Renal pelvis (tissue), 4 donors: ENCODE measurements around the gene SMIM3. TPM values are rescaled to one million over a fixed set of nuclear protein-coding genes. Genes with fewer than 3 reads are reported as not detected.
A peak's percentile ranks its signal among the peaks of the same experiment; 100 is the strongest.

Experiments used
- DNase-seq: peaks from one replicate; pipeline ENCODE4 v3.0.0-alpha.2; 2013
- polyA plus RNA-seq, 3 donors: library from polyadenylated mRNA; unstranded; fragments of 120-200 nt; gene quantifications; one replicate each; pipeline ENCODE4 v1.2.1, GENCODE V29; 2013; ENCODE audit not compliant: insufficient read length in 3 of 3

The SMIM3 gene
- polyA plus RNA-seq, 3 donors, result 20.5 to 21.6 (median 21.6) TPM

DNA sequence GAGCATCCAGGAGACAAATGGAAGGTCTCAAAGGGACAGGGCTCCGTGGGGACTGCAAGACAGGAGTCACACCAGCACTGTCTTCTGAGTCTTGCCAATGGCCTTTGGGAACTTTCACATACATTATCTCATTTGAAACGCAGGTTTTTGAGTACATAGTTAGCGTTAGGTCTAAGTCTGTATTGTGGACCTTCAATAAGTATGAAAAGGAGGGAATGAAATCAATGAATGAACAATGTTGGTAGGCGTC is 19.3 kb upstream of the SMIM3 start:
- DNase-seq, result no peak

DNA sequence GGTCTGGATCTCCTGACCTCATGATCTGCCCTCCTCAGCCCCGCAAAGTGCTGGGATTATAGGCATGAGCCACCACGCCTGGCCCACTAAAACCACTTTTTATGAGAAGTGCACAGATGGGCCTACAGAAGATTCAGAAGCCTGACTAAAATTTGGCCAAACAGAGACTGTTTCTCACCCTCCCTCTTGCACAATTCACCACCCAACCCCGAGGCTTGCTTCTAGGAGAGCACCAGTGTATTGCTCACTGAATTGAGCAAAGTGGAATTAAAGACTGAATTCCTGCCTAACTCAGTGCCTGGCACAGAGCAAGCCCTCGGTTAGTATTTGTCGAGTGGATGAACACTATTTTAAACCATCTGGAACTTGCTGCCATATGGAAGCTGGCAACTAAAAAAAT is 16.3 kb upstream of the SMIM3 start:
- no peak for DNase-seq

DNA sequence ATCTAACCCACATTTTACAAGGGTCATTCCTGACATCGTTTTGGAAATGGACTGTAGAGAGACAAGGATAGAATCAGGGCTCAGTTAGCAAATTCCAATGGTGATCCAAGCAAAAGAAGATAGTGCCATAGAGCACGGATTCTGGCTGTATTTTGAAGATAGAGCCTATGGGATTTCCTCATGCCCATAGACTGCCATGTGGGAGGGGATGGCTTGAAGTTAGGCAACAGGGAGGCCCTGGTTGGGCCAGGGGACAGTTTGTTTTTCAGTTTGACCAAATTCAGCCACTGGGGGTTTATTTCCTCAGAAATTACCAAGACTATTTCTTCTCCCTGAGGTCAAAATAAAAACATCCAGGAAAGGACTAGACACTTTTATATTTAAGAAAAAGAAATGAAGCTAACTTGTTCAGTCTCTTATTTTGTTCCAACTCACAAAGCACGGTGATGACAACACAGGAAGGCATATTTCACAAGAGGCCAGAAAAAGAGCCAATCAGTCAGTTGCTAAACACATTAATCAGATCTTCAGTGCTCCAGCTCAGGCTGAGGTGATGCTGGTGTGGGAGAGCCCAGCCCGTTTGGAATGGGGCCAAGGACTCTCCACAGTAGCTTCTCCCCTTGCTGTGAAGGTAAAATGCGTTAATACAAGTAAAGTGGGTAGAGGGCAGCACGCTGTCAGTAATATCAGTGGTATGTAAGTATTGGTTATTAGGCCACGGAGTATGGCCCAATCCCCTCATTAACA is 15.4 kb upstream of the SMIM3 start:
- DNase-seq, result peak; percentile 48

DNA sequence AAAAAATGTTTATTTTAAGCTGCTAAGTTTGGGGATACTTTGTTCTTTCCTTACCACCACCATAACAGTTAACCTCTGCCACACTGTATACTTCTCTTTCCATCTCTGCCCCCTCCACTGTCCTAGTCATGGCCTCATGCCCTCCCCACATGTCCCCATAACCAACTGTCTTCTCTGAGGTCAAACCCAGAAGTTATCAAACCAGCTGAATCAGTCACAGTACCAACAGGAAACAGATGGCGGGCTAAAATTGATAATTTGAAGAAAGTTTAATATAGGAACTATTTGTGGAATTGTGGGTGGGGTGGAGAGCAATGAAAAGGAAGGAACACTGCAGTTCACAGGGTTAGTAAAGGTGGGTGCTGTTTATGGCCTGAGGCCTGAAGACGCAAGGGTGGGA is 14.0 kb upstream of the SMIM3 start:
- no peak for DNase-seq

DNA sequence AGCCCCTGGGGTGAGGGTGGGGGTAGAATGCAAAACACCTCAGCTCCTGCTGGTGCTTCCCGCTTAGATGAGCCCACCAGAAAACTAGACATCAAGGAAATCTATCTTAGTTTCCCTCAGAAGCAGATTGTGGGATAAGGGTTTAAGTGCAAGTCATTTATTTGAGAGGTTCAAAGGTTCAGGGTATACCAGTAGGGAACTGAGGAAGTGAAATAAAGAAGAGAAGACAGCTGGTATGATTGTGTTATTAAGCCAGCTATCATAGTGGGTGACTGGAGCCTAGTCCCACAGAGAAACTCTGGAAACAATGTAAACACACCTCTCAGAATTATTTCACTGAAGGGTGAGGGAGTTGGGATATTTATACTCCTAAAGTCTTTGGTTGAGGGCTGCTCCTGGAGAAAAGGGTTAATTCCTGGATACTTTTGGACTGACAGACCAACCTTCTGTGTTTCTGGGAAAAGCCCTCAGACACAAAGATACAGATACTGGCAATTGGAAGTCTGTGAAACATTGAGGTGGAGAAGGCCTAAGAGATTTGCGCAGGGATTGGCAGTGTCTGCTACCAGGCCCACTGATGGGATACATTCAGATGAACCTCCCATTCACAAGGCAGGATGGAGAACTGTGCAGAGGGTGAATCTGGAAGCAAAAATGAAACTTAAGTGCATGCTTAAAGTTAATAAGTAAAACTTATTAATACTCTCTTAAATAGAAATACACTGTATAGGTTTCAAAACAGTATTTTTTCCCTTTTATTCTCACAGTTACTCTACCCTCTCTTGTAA is 13.4 kb upstream of the SMIM3 start:
- DNase-seq, result no peak

DNA sequence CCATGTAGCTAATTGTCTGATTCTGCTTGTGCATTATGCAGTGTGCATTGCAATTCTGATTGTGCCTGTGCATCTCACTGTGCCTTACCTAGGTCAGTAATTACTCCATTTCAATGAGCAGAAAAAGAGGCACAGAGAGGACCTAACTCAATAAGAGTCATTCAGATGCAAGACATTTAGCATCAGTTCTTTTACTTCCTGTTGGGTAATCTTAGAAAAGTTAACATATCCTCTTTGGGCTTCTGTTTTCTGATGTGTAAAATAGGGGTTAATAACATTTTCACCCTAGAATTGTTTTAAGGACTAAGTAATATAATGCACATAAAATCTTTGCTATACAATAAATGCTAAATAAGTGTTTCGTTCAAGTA is 12.8 kb upstream of the SMIM3 start:
- DNase-seq, result no peak

DNA sequence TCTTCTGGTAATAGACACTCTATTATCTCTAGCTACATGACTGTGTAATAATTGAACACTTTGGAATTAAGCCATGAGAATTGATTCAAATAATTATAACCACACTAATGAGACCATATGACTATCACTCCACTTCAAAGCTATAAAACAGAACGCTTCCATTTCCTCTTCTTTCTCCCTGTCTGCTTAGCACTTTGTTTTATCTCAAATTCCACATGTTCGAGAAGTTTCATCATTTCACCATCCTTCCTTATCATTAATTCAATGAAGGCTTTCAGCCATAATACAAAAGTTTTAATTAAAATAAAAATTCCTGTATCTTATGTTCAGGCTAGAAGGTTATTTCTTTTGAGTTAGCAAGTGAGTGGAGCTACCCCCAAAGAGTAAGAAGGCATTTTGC is 12.3 kb upstream of the SMIM3 start:
- no peak for DNase-seq

DNA sequence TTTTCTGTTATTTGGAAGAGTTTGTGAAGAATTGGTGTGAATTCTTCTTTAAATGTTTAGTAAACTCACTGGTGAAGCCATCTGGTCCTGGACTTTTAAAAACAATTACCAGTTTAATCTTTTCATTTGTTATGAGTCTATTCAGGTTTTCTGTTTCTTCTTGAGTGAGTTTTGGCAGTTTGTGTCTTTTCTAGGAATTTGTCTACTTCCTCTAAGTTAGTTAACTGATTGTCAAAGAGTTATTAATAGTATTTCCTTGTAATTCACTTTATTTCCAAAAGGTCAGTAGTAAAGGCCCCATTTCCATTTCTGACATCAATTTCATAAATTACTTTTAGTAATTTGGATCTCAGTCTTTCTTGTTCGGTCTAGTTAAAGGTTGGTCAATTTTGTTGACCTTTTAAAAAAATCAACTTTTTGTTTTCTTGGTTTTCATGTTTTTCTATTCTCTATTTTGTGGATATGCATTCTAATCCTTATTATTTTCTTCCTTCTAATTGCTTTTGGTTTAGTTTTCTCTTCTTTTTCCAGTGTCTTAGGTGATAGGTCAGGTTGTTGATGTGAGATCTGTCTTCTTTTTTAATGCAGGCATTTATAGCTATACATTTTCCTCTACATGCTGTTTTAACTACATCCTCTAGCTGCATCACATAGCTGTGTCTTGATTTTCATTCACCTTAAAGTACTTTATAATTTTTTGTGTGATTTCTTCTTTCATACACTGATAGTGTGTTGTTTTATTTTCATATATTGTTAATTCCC is 7.3 kb upstream of the SMIM3 start:
- DNase-seq, result no peak

DNA sequence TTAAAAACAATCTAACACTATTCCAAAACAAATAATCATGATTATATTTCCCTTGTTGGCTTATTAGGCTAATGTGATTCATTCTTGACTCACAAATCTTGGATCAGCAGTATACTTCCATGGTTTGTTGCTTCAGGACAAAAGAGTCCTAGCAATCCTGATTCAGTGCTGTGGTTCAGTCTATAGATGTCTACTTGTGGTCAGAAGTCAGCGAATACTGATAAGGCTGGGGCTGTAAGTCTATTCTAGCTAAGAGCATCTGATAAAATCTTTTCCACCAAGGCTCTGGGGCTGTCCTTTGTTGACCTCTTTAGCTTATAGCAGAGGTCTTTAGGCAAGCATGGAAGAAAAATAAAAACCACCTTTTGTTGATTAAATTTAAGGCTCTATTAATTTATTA is 4.4 kb upstream of the SMIM3 start:
- no peak for DNase-seq

DNA sequence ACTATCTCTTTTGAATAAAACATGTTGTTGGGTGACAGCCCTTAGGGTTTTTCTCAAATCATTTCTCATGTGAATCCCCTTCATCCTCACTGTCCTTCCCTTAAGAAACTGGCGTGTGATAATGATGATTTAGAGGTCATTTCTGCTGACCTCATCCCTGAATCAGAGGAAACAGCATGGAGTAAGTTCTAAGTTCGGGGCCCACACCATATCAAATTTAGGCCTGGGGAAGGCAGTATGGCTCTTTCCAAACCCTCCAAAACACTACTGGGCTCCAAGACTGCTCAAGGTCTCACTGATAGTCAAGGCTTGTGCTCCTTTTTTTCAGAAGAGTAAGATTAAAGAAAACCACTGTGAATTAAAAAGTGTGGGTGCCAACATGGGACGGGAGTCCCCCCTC is 872 bp upstream of the SMIM3 start:
- no peak for DNase-seq

DNA sequence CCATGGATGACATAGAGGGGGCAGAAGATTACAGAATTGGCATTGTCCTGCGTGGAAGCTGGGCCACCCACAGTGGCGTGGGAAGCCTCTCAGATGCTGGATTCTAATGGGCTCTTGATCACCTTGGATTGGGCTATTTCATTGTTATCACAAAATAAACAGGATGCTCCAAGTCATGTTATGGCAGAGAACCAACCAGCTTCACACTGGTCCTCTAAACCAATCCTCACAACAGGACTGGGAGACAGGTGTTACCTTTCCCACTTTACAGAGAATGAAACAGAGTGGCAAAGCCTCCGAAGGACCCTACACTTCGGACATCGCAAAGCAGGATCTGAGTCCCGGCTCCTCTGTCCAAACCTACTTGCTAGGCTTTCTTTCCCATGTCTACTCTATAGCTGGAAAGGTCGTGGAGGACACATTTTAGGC is 455 bp upstream of the SMIM3 start:
- DNase-seq, result no peak

DNA sequence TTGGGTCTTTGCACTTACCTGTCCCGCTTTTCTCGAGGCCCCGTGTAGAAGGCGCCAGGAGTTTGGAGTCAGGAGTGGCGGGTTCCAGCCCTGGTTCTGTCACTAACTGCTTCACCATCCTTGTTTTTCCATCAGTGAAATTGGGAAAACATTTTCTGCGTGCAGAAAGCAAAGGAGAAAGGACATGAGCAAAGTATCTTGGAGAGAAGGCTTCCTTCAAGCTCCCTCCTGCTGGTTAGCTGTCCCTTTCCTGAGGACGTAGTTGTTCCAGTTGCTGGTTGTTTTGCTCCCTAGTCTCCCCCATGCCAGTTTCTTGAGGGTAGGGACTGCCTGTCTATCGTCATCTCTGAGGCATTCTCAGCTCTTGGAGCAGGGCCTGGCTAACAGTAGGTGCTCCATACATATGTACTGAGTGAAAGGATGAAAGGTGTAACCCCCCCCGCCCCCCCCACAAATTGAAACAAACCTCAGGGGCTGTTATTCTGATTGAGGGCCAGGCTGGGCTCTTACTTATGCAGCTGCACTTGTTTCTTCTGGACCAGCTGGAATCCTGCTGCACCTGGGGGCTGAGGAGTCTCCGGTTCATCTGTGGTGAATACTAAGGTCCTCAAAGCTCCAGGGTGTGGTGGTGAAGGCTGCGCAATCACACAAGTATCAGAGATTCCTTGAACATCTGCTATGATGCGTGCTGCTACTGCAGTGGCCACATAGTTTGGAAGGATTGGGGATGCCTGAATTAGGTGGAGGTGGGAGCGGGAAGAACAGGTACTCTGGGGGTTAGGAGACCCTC is 1.0 kb downstream of the SMIM3 start:
- DNase-seq, result no peak

DNA sequence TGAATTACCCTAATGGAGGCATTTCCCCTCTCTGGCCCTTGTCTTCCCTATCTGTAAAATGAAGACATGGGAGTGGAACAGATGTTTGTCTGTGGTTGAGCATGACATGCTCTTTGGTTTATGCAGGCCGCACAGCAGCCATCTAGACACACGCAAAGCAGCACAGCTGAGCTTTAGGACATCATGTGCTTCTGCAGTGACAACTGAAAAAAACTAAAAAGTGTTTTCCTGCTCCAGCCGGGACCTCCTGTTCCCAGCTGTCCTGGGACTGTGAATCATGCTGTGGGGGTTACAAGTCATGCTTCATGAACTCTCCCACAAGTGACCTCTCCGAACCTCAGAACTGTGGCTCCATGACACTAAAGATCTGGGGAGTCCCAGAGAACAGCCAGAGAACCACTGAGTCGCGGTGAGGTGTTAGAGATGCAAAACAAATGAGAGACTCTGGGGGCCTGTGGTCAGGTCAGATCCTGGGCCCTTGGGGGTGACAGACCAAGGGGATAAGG is 1.7 kb downstream of the SMIM3 start:
- no peak for DNase-seq

DNA sequence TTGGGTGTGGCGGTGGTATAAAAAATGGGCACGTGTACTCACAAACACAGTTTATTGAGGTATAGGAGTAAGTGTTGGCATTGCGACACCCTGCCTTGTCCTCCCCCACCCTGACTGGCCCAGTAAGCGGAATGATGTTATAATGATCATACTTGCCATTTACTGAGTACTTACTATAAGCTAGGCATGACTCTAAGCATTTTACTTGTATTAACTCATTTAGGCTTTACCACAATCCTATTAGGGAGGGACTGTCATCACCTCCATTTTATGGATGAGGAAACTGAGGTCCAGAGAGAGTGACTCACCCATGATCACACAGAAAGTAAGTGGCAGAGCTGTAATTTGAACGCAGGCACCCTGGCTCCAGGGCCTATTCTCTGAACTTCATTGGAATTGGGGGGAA is 2.3 kb downstream of the SMIM3 start:
- DNase-seq, result no peak

DNA sequence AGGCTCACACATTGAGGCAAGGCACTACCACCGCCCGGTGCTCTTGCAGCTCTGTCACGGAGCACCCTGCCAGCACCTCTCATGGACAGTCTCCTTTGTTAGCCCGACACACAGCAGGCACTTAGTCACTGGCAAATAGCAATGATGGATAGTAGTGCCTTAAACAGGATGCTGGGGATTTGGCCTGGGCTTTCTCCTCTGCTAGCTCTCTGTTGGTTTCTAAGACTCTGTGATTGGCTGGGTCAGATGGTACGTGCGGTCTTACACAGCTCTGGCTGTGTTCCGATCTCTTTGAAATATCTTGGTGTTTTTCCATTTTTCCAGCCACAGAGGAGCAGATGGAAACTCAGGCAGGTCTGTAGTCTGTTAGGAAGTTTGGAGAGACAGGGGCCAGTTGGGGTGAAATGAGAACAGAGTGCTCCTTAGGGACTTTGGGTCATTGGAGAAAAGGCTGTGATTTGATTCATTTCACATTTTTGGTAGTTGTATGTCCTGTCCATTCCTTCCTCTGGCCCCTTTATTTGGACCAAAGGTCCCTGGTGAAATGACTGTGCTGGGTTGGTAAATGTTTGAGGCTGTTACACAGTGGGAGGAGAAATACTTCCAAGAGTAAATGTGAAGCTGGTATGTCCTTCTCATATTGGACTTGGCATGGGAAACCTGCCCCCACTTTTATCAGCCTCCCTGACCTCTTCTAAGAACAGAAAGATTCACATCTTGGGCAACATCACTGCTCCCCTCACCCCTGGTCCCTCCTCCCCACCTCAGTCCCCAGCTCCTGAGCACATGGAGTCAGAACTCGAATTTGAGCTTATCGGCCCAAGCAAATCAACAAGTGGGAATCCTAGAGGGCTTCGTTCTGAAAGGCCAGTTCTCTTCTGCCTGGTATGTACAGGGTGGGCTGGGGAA is 3.4 kb downstream of the SMIM3 start:
- DNase-seq, result no peak

DNA sequence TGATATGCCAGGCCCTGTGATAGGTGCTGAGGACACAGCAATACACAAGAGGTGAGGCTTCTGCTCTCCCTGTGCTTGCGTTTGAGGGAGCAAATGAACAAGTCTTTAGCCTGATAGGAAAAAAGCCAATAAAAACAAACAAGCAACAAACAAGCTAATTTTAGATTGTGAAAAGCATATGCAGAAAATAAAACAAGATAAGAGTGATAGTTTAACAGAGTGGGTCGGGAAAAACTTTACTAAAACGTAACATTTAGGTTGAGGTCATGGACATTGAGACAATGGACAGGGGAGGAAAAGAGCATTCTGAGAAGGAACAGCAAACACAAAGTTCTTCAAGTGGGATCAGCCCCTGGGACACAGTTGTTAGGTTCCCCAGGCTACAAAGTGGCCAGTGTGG is 4.3 kb downstream of the SMIM3 start:
- peak; percentile 21 for DNase-seq

DNA sequence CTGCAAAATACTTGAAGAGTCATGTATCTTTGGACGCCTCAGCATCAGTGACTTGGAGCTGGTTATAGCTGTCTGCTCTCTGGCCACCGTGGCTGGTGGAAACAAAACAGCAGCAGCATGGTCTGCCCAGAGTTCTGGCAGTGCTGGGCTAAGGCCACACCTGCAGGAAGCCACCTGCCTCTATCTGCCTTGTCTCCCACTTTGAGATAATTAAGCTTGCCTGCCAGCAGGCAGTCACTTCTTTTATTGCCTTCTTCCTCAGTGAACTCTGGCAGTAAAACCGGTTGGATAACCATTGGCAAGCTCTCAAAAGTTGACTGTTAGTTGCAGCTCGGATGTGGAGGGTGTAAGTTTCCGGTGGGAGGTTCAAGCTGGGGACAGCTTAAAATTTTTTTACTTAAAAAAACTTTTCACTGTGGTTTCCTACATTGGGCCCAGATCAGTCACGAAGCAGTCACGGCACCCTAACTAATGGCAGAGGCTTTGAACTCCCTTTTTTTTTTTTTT is 4.9 kb downstream of the SMIM3 start:
- DNase-seq, result peak; percentile 94

DNA sequence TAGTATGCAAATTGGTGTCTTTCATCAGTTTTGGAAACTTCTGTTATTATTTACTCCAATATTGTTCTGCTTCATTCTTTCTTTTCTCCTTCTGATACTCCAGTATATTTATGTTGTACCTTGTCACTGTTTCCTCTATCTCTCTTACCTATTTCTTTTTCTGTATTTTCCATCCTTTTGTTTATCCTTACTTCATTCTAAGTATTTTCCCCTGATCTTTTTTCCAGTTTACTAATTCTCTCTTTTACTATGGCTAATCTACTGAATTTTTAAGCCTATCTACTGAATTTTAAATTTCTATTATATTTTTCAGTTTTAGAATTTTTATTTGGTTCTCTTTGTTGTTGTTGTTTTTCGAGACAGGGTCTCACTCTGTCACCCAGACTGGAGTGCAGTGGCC is 7.4 kb downstream of the SMIM3 start:
- DNase-seq, result no peak

DNA sequence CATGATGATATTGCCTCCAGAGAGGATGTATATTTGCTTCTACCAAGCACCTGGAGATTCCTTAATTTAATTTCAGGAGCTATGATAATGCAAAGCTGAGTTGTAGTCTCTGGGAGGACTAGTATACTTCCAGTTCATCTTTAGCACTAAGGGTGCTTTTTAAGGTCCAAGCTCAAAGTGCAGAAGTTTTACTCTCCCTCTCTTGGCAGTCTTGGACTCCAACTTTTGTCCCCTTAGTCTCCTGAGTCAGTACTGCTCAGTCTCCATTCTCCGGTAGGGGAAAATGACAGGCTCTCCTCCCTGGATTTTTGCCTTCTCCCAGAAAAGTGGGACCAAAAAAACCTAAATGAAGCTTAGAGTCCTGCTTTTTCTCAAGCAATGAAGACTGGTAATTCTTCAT is 8.3 kb downstream of the SMIM3 start:
- no peak for DNase-seq

DNA sequence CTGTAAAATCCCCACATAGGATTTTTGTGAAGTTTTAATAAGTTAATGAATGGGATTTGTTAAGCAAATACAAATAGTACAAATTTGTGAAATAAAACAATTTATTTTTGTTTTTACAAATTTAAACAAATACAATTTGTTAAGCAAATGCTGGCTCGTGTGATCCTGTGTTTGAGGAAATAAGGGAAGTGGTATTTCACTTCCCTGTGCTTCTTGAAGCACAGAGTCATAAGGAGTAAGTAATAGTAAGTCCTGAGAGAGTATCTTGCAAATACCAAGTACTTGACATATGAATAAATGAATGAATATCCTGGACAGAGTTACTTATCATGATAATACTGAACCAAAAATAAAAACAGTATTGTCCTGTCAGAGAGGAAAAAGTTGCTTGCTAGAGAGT is 9.1 kb downstream of the SMIM3 start:
- no peak for DNase-seq

DNA sequence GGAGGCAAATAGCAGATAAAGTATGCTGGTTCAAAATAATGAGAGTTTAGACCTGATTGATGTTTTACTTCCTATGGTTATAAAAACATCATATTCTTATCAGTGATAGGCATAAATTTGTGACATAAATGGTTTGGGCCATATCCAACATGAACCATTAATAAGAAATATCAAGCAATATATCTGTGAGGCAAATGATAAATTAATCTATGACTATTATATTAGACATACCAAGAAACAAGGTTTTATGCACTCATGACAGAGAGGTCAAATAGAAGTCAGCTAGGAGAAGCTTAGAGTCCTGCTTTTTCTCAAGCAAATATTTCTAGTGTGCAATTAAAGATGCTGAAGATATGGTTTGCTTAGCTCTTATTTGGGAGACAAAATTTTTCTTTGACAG is 10.4 kb downstream of the SMIM3 start:
- DNase-seq, result no peak
